Loucy (cell line): ENCODE data around the gene MYOM1.

ENCODE experiments used
- EZH2phosphoT487 ChIP-seq: fragments of 200-600 bp; IDR thresholded peaks from 2 replicates; pipeline ENCODE4 v1.6.1; 2018; ENCODE audit warnings: antibody characterized with exemption, mild to moderate bottlenecking, moderate library complexity, borderline replicate concordance
- TF ChIP-seq, protein P1 (sequence below): fragments of 200-600 bp; sonication (generic); conservative IDR thresholded peaks from 2 replicates; pipeline ENCODE4 v1.5.1; 2014; ENCODE audit warnings: mild to moderate bottlenecking, antibody characterized with exemption, low read length

DNA sequence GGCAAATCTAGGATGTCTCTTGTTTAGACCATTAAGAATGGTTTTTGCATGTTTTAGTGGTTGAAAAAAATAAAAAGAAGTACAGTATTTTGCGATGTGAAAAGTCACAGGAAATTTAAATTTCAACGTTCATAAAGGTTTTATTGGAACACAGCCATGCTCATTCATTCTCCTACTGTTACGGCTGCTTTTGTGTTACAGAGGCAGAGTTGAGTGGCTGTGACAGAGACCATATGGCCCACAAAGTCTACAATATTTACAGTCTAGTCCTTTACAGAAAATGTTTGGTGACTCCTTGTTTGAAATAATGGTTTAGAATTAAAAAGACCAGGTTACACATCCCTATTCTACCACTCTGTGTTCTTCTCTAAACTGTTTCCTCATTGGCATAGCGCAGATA is 48.1 kb downstream of the MYOM1 start:
- TF ChIP-seq, protein P1, sequence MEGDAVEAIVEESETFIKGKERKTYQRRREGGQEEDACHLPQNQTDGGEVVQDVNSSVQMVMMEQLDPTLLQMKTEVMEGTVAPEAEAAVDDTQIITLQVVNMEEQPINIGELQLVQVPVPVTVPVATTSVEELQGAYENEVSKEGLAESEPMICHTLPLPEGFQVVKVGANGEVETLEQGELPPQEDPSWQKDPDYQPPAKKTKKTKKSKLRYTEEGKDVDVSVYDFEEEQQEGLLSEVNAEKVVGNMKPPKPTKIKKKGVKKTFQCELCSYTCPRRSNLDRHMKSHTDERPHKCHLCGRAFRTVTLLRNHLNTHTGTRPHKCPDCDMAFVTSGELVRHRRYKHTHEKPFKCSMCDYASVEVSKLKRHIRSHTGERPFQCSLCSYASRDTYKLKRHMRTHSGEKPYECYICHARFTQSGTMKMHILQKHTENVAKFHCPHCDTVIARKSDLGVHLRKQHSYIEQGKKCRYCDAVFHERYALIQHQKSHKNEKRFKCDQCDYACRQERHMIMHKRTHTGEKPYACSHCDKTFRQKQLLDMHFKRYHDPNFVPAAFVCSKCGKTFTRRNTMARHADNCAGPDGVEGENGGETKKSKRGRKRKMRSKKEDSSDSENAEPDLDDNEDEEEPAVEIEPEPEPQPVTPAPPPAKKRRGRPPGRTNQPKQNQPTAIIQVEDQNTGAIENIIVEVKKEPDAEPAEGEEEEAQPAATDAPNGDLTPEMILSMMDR: no peak
- no peak for TF ChIP-seq EZH2phosphoT487
